HFF-Myc (cell line): ENCODE data around the gene GINS2.
A peak's percentile ranks its signal among the peaks of the same experiment; 100 is the strongest.

Source experiments
- DNase-seq: peaks from one replicate; pipeline ENCODE4 v3.0.0-alpha.2; 2011; ENCODE audit warnings: low read depth; ENCODE audit errors: extremely low read depth
- H3K4me3 ChIP-seq: replicated peaks from 2 replicates; pipeline ENCODE4 v1.5.1; 2011; ENCODE audit warnings: low read depth, mild to moderate bottlenecking, control low read depth, low read length
- CTCF ChIP-seq: IDR thresholded peaks from 2 replicates; pipeline ENCODE4 v1.5.1; 2012; ENCODE audit warnings: mild to moderate bottlenecking, low read depth, low read length, control low read depth; ENCODE audit errors: missing control alignments

Gene GINS2

DNA sequence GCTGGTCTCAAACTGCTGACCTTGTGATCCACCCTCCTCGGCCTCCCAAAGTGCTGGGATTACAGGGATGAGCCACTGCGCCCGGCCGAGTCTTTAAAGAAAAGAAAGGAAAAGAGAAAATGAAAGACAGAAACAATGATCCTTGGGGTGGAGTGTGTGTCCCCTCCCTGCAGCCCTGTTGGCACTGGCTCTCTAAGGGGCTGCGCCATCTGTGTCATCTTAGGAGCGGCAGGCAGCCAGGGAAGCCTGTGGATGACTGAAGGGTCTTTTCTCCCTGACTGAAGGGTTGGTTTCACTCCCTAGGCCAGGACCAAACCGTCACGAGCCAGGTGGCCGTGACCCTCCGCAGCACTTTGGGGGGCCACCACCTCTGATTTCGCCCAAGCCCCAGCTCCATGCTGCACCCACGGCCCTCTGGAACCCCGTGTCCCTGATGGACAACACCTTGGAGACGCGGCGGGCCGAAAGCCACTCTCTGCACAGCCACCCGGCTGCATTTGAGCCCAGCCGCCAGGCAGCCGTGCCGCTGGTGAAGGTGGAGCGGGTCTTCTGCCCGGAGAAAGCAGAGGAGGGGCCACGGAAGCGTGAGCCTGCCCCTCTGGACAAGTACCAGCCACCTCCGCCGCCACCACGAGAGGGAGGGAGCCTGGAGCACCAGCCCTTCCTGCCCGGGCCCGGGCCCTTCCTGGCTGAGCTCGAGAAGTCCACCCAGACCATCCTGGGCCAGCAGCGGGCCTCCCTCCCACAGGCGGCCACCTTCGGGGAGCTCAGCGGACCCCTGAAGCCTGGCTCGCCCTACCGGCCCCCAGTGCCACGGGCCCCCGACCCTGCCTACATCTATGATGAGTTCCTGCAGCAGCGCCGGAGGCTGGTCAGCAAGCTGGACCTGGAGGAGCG lies 27.7 kb downstream of the GINS2 start:
- DNase-seq: no peak
- TF ChIP-seq CTCF: no peak
- no peak overlapping the region for H3K4me3 ChIP-seq

- H3K4me3 ChIP-seq: no peak overlapping the region
- TF ChIP-seq CTCF: peak; percentile 96
- no peak for DNase-seq
Measured at GRCh38 chr16:85659805-85660511, 28.8 kb downstream of the GINS2 start.

DNA sequence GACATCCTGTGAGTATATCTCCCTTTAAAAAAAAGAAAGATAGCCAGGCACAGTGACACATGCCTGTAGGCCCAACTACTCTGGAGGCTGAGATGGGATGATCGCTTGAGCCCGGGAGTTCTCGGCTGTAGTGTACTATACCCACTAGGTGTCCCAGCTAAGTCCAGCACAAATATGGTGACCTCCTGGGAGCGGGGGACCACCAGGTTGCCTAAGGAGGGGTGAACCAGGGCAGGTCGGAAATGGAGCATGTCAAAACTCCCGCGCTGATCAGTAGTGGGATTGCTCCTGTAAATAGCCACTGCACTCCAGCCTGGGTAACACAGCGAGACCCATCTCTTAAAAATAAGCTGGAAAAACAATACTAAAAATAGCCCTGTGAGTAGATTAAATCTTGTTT lies 29.4 kb downstream of the GINS2 start:
- no peak for DNase-seq
- H3K4me3 ChIP-seq: no peak overlapping the region
- TF ChIP-seq CTCF: no peak

- H3K4me3 ChIP-seq: no peak overlapping the region
- TF ChIP-seq CTCF: no peak
- no peak for DNase-seq
Measured at GRCh38 chr16:85658504-85659326, 30.0 kb downstream of the GINS2 start.

- no peak for DNase-seq
- no peak for TF ChIP-seq CTCF
- no peak overlapping the region for H3K4me3 ChIP-seq
Measured at GRCh38 chr16:85657996-85658395, 30.8 kb downstream of the GINS2 start.

- no peak overlapping the region for H3K4me3 ChIP-seq
- TF ChIP-seq CTCF: no peak
- no peak for DNase-seq
Measured at GRCh38 chr16:85657267-85657650, 31.5 kb downstream of the GINS2 start.
